HG02852 (cell line): ENCODE measurements around the gene NR2F1.

Experiments used
- ATAC-seq: cut with Tn5 transposase; IDR thresholded peaks from one replicate; pipeline ENCODE4 v1.9.1; 2021; ENCODE audit warnings: mild to moderate bottlenecking, moderate library complexity; ENCODE audit not compliant: unreplicated experiment

Gene NR2F1

GRCh38 chr5:93577854-93578812, 4.9 kb upstream of the NR2F1 start:
- no peak for ATAC-seq

DNA sequence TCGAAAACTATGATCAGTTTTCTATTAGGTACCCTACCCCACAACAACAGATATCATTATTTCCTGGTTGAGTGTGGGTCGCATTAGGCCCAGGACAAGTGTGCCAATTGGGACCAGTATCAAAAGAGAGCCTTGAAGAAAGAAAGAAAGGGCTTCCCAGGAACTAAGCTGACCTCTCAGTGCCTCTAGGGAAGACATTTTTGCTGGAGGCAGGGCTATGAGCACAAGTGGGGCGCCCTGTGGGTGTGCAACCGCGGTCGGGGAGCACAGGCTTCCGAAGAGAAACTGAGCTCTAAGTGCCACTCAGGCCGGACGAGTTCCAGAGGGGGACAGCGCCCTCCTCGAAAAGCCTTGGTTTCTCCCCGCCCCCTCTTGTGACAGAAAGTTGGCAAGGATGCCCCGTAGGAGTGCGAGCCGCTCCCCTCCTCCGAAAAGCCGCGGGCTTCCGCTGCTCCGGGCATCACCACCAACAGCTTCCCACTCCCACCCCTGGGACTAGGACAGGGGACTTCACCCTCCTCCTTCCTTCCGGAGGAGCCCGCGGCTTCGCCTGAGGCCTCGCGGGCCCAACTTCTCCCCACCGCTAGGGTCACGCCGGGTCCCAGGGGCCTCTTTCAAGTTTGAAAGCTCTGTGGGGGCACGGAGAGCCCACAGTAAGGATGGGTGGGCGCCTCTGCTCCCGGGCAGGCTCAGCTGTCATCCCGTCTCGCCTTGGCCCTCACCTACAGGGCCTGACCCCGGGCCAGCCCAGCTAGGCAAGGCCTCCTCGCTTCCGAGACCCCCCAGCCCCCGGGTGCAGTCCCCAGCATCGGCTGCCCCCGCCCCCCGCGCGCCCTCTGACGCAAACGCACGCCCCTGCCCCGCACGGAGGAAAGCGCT, 4.0 kb upstream of the NR2F1 start:
- no peak for ATAC-seq

DNA sequence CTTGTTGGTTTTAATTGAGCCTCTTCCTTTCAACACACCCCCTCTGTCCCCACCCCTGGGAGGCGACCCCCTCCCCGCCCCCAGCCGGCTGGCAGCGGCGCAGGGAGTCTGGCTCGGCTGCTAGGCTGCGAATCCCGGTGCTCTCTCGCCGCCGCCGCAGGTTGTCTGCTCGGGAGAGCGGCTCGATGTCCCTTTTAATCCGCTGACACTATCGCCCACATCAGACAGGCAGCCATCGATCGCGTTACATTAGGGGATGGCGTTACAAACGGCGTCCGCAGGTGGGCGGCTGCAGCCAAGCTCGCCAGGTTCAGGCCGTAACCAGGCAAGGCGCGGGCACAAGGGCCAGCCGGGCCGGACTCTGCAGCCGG, 3.3 kb upstream of the NR2F1 start:
- ATAC-seq, result no peak

DNA sequence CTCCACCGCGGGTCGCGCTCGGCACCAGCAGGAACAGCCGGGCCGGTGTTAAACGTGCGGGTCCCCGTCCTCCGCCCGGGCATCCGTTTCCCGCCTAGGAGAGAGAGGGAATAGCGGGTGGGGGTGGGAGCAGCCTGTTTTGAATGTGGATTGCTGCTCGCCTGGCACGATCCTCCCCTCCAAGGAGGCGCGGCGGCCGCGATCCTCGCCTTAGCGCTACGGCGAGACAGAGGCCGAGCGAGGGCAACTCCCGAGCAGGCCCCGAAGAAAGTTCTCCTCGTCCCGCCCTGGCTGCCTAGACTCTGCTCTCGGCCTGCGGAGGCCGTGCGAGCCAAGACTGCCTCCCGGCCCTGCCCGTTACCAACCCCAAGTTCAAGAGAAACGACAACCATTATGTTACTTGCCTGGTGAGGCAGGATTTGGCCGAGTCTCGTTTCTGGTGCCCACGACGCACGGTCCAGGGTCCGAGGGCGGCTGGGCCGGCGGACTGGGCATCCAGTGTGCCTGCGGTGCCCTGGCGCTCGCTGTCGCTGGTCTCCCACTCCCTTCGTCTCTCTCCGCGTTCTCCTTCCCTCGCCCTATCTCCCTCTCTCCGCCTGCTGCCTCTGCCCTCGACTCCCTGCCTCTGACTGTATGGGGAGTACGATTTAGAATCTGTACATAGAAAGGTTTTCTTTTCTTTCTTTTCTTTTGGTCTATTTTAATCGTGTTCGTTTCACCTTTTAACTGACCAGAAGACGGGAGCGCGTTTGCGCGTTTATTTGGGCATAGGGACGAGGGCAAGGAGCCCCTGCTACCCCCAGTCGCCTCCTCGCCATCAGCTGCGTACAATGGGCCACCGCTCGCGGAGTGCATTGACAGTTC, 2.7 kb upstream of the NR2F1 start:
- no peak for ATAC-seq

DNA sequence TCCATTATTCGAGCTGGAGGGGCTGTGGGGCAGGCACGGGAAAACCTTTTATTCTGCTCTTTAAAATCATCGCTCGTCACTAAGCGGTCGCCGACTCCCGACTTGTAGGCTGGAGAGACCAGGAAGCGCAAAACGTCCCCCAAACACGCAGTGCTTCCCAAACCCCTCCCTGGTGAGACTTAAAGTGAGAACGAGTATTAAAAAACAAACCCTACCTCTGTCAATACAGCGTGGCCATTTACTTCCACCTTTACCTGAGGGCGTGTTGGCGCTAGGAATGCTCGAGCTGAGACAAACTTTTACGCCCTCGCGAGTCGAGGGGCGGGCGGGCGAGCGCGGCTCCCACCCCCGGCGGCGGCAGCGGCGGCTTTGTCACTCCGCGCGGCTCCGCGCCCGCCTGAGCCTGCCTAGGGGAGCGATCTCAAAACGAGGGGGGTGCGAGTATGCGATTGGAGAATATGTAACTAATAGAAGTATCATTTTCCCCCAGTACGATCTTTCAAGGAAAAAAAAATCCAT, 2.0 kb upstream of the NR2F1 start, which contains the start of gene NR2F1-AS1:
Gene NR2F1-AS1, minus strand, starts transcription at position 293 of the 519 bp plus-strand sequence.
- ATAC-seq, result peak; percentile 27

DNA sequence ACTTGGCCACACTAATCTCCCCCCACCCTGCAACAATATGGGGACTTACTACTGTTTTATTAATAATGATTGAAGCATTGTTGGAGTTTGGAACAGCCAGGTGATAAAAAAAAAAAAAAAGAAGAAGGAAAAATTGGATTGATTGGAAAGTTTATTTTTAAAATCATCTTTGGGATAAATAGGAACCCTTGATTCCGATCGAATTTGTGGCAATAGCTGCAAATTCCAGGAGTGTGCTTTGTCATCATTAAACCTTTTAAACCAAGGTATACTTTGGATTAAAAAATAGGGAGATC, 907 bp upstream of the NR2F1 start:
- ATAC-seq, result no peak

GRCh38 chr5:93583439-93583767, 381 bp downstream of the NR2F1 start:
- ATAC-seq, result no peak

- ATAC-seq, result peak; percentile 34
Measured at GRCh38 chr5:93583768-93584595, 960 bp downstream of the NR2F1 start.

GRCh38 chr5:93584596-93585040, 1.6 kb downstream of the NR2F1 start:
- no peak for ATAC-seq

GRCh38 chr5:93585041-93585766, 2.2 kb downstream of the NR2F1 start:
- ATAC-seq, result no peak

DNA sequence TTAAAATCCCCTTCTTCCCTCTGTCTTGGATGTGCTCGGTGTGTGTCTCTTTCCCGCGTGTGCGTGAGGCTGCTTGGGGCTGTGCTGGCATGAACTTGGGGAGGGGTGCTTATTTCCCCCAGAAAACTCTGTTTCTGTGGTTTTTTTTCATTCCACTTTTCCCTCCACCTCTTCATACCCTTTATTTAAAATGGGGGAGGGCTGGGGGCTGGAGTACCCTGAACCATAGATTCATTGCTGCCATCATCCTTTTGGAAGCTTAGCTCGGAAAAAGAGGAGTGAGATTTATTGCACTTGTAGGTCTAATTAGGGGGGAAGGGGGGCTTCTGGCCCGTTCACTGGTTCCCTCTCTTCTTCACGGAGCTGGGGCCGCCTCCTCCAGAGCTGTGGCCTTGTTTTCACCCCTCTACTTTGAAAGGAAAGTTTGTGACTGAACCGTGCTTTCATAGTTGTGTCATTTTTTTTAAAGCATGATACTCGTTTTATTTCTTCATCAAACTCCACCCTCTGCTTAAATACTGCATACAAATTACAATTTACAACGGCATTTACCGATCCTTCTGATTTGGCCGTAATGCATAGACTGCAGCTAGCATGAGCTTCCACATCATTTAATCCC, 2.9 kb downstream of the NR2F1 start:
- no peak for ATAC-seq

DNA sequence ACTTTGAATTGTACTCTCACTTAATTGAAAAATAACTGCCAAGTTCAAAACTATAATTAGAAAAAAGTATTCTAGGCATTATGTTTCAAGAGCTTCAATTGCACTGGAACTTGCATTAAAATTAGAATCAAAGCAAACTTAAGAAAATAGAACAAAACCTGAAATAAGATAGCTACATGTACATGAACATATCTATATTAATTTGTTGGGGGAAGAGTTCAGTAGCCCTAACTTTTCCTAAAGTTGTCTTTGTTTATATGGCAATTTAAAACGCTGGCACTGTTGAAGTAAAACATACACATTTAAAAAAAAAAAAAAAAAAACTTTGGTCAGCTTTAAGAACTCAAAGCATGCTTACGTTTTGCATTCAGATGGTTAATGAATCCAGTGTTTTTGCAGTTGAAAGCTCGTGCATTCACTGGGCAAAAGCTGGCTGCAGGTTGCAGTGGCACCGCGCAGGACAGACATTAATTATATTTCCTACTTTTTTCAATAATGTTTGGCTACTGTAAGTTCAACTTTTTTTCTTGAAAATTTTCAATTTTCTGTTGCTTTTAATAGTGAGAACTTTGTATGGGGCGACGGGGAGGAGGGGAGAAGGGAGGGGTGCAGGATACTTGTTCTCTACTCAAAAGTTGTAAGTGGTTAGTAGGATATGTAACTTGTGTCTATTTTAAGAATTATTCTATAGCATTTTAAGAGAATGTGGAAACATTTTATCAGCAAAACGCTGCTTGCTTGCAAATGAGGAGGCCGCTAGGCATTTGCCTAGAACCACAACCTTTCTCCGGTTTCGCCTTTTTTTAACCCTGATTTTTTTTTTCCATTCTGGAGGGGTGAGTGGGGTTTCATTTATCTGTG, 3.9 kb downstream of the NR2F1 start:
- ATAC-seq, result no peak

DNA sequence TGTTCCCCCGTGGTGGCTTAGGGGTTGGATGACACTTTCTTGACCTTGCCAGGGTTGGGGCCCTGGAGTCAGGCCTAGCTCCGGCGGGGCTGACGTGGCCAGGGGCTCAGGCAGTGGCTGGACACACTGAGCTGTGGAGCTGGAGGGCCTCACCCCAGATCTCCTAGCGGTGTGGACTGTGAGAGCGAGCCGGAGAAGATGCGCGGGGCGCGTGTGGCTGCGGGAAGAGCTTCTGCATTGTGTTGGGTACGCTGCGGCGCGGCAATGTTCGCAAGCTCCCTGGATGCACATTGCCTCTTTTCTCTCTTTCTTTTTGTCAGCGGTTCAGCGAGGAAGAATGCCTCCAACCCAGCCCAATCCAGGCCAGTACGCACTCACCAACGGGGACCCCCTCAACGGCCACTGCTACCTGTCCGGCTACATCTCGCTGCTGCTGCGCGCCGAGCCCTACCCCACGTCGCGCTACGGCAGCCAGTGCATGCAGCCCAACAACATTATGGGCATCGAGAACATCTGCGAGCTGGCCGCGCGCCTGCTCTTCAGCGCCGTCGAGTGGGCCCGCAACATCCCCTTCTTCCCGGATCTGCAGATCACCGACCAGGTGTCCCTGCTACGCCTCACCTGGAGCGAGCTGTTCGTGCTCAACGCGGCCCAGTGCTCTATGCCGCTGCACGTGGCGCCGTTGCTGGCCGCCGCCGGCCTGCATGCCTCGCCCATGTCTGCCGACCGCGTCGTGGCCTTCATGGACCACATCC, 4.8 kb downstream of the NR2F1 start:
- no peak for ATAC-seq

- ATAC-seq, result no peak
Measured at GRCh38 chr5:93588352-93589151, 5.5 kb downstream of the NR2F1 start.

DNA sequence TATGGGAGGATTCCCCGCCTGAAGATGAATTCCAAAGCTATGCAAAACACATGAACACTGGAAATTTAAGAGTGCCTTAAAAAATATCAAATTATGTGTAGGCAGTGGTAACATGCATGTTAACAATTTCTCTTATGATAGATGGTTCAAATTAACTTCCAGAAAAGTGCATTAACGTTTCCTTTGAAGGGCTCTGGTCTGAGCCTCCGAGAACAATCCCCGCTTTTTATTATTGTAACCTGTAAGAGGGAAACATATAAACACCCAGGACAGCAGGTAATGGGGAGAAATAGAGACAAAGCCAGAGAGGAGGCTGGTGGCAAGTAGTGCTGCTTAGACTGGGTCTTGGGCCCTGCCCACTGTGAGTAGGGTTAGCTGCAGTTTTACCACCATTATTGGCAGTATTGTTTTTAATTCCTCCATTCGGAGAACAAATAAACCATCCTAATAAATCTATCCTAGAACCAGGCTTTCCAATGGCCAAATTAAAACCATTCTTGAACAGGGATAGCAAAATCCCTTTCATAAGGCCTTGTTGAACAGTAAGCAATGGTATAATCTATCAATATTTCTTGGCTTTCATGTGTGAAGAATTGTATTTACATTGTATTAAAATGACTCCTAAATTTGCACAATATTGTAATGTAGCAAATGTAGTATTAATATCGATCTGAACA, 6.3 kb downstream of the NR2F1 start:
- no peak for ATAC-seq

GRCh38 chr5:93589829-93590215, 6.8 kb downstream of the NR2F1 start:
- no peak for ATAC-seq
